ENCODE results near the gene SCMH1. TPM values are rescaled to one million over a fixed set of nuclear protein-coding genes. Genes with fewer than 3 reads are reported as not detected.
A peak's percentile ranks its signal among the peaks of the same experiment; 100 is the strongest.

The SCMH1 gene
- total RNA-seq, 1 experiment from 2014 or later, result 19.4 TPM

DNA sequence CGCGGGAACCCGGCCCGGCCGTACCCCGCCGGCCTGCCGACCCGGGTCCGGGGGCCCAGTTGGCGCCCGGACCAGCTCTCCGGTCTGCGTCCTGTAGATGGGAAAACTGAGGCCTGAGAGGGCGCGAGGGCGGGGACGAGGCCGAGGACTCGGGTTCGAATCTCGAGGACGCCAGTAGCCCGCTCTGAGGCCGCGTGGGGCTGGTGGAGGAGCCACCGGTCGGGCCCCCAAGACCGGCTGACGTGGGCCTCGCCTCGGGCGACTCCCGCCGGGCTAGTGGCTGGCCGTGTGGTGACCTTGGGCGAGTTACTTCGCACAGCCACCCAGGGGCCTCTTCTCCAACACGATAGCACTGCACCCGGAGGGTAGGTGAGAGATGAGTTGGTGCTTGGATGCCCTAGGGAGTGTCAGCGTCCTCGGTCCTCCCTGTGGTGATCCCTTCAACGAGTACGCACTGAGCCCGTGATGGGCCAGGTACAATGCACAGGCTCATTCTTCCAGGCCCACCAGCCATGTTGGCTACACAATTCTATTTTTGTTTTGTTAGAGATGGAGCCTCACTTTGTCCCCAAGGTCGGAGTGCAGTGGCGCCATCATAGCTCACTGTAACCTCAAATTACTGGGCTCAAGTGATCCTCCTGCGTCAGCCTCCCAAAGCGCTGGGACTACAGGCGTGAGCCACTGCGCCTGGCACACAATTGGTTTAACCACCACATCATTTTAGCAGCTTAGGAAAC lies 404 bp upstream of the SCMH1 start:
- peak overlapping the region; percentile 66 for H3K4me3 Mint-ChIP-seq
- H3K27me3 Mint-ChIP-seq (ENCODE audit: low read depth), result peaks cover 20% of the 10 kb centered on the region
- DNase-seq (ENCODE audit: low spot score), result peak; percentile 40
- peaks cover 21% of the 10 kb centered on the region for H3K4me1 Mint-ChIP-seq
- ChIA-PET CTCF (no interaction called here), POLR2A (no interaction called here)
- peak; percentile 81; the same call in 1 of the 2 replicates for TF ChIP-seq ZNF263 (CRISPR knock-in tag; IDR thresholded peaks at IDR 0.05; ENCODE audit: low read depth)
- TF ChIP-seq SP1 (CRISPR knock-in tag; conservative IDR thresholded peaks at IDR 0.05), result peak; percentile 61; the same call in 1 of the 2 replicates
- TF ChIP-seq, protein P1, sequence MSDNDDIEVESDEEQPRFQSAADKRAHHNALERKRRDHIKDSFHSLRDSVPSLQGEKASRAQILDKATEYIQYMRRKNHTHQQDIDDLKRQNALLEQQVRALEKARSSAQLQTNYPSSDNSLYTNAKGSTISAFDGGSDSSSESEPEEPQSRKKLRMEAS (CRISPR knock-in tag; IDR thresholded peaks at IDR 0.05), result peak; percentile 46; the same call in 1 of the 2 replicates
- TF ChIP-seq, protein P2, sequence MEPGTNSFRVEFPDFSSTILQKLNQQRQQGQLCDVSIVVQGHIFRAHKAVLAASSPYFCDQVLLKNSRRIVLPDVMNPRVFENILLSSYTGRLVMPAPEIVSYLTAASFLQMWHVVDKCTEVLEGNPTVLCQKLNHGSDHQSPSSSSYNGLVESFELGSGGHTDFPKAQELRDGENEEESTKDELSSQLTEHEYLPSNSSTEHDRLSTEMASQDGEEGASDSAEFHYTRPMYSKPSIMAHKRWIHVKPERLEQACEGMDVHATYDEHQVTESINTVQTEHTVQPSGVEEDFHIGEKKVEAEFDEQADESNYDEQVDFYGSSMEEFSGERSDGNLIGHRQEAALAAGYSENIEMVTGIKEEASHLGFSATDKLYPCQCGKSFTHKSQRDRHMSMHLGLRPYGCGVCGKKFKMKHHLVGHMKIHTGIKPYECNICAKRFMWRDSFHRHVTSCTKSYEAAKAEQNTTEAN (CRISPR knock-in tag; IDR thresholded peaks at IDR 0.05), result no peak
- TF ChIP-seq FOXP1 (CRISPR knock-in tag; IDR thresholded peaks at IDR 0.05; ENCODE audit: borderline replicate concordance), result no peak; the same call in 1 of the 2 replicates
- 0 out of 2 replicates have a peak, but pooled peaks have one; percentile 9 for TF ChIP-seq MYBL2 (CRISPR knock-in tag; IDR thresholded peaks at IDR 0.05)
- no peak for TF ChIP-seq ZNF416 (CRISPR knock-in tag; IDR thresholded peaks at IDR 0.05)
- TF ChIP-seq, protein P3, sequence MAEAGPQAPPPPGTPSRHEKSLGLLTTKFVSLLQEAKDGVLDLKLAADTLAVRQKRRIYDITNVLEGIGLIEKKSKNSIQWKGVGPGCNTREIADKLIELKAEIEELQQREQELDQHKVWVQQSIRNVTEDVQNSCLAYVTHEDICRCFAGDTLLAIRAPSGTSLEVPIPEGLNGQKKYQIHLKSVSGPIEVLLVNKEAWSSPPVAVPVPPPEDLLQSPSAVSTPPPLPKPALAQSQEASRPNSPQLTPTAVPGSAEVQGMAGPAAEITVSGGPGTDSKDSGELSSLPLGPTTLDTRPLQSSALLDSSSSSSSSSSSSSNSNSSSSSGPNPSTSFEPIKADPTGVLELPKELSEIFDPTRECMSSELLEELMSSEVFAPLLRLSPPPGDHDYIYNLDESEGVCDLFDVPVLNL (CRISPR knock-in tag; IDR thresholded peaks at IDR 0.05; ENCODE audit: borderline replicate concordance, low read depth), result 0 out of 2 replicates have a peak, but pooled peaks have one; percentile 13
- no peaks in the 10 kb centered on the region for H3K9me3 Mint-ChIP-seq
- no peak overlapping the region for H3K27ac Mint-ChIP-seq
- no peaks in the 10 kb centered on the region for H3K36me3 Mint-ChIP-seq
- ATAC-seq, result peak; percentile 12

DNA sequence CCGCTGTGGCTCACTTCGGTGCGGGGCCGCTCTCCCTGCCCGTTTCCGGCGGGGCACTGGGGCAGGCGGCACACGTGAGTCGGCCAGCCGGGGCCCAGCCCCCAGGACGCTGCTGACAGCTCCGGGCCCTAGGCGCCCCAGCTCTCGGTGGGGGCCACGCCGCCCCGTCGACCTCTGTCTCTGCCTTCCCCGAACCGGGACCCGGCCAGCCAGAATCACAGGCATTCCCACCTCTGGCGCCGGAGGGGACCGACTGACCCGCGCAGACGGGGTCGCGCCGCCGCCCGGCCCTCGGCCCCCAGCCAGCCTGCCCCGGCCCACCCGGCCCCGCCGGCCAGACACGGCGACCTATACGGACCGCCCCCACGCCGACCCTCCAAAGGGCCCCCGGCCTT lies 755 bp downstream of the SCMH1 start:
- ChIA-PET CTCF (interaction anchor here (1.1 kb wide), 1 partner anchor 41 kb away, joined by 3 read pairs; no protein-coding TSS in a partner anchor), POLR2A (interaction anchor here (0.6 kb wide), 1 partner anchor 876 kb away, joined by 3 read pairs; no protein-coding TSS in a partner anchor)
- Mint-ChIP-seq H3K36me3 (no peaks in the 10 kb centered on the region), H3K9me3 (no peaks in the 10 kb centered on the region), H3K27me3 (ENCODE audit: low read depth) (peaks cover 20% of the 10 kb centered on the region), H3K4me1 (peaks cover 22% of the 10 kb centered on the region), H3K4me3 (peak overlapping the region; percentile 81), H3K27ac (no peak overlapping the region)
- TF ChIP-seq, protein P1 (CRISPR knock-in tag; IDR thresholded peaks at IDR 0.05), result peak; percentile 91
- TF ChIP-seq MXD4 (CRISPR knock-in tag; IDR thresholded peaks at IDR 0.05; ENCODE audit: borderline replicate concordance), result no peak
- TF ChIP-seq, protein P4, sequence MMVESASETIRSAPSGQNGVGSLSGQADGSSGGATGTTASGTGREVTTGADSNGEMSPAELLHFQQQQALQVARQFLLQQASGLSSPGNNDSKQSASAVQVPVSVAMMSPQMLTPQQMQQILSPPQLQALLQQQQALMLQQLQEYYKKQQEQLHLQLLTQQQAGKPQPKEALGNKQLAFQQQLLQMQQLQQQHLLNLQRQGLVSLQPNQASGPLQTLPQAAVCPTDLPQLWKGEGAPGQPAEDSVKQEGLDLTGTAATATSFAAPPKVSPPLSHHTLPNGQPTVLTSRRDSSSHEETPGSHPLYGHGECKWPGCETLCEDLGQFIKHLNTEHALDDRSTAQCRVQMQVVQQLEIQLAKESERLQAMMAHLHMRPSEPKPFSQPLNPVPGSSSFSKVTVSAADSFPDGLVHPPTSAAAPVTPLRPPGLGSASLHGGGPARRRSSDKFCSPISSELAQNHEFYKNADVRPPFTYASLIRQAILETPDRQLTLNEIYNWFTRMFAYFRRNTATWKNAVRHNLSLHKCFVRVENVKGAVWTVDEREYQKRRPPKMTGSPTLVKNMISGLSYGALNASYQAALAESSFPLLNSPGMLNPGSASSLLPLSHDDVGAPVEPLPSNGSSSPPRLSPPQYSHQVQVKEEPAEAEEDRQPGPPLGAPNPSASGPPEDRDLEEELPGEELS (CRISPR knock-in tag; IDR thresholded peaks at IDR 0.05), result peak; percentile 65; the same call in 1 of the 2 replicates
- TF ChIP-seq JUN (CRISPR knock-in tag; IDR thresholded peaks at IDR 0.05), result 0 out of 2 replicates have a peak, but pooled peaks have one; percentile 33
- TF ChIP-seq FOXK1 (CRISPR knock-in tag; IDR thresholded peaks at IDR 0.05), result 0 out of 2 replicates have a peak, but pooled peaks have one; percentile 43
- TF ChIP-seq, protein P5, sequence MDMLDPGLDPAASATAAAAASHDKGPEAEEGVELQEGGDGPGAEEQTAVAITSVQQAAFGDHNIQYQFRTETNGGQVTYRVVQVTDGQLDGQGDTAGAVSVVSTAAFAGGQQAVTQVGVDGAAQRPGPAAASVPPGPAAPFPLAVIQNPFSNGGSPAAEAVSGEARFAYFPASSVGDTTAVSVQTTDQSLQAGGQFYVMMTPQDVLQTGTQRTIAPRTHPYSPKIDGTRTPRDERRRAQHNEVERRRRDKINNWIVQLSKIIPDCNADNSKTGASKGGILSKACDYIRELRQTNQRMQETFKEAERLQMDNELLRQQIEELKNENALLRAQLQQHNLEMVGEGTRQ (CRISPR knock-in tag; IDR thresholded peaks at IDR 0.05), result peak; percentile 77
- TF ChIP-seq FOXP1 (CRISPR knock-in tag; IDR thresholded peaks at IDR 0.05; ENCODE audit: borderline replicate concordance), result peak; percentile 26; the same call in 1 of the 2 replicates
- TF ChIP-seq, protein P6, sequence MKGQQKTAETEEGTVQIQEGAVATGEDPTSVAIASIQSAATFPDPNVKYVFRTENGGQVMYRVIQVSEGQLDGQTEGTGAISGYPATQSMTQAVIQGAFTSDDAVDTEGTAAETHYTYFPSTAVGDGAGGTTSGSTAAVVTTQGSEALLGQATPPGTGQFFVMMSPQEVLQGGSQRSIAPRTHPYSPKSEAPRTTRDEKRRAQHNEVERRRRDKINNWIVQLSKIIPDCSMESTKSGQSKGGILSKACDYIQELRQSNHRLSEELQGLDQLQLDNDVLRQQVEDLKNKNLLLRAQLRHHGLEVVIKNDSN (CRISPR knock-in tag; IDR thresholded peaks at IDR 0.05), result peak; percentile 76
- TF ChIP-seq IRF2 (CRISPR knock-in tag; IDR thresholded peaks at IDR 0.05; ENCODE audit: borderline replicate concordance, low read depth), result no peak
- TF ChIP-seq ETV6 (CRISPR knock-in tag; IDR thresholded peaks at IDR 0.05), result peak; percentile 37; the same call in 1 of the 2 replicates
- TF ChIP-seq, protein P7, sequence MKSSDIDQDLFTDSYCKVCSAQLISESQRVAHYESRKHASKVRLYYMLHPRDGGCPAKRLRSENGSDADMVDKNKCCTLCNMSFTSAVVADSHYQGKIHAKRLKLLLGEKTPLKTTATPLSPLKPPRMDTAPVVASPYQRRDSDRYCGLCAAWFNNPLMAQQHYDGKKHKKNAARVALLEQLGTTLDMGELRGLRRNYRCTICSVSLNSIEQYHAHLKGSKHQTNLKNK (CRISPR knock-in tag; IDR thresholded peaks at IDR 0.05), result no peak
- TF ChIP-seq MYBL2 (CRISPR knock-in tag; IDR thresholded peaks at IDR 0.05), result peak; percentile 48; the same call in 1 of the 2 replicates
- TF ChIP-seq, protein P8, sequence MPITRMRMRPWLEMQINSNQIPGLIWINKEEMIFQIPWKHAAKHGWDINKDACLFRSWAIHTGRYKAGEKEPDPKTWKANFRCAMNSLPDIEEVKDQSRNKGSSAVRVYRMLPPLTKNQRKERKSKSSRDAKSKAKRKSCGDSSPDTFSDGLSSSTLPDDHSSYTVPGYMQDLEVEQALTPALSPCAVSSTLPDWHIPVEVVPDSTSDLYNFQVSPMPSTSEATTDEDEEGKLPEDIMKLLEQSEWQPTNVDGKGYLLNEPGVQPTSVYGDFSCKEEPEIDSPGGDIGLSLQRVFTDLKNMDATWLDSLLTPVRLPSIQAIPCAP (CRISPR knock-in tag; IDR thresholded peaks at IDR 0.05), result 0 out of 2 replicates have a peak, but pooled peaks have one; percentile 30
- TF ChIP-seq, protein P9, sequence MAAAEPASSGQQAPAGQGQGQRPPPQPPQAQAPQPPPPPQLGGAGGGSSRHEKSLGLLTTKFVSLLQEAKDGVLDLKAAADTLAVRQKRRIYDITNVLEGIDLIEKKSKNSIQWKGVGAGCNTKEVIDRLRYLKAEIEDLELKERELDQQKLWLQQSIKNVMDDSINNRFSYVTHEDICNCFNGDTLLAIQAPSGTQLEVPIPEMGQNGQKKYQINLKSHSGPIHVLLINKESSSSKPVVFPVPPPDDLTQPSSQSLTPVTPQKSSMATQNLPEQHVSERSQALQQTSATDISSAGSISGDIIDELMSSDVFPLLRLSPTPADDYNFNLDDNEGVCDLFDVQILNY (CRISPR knock-in tag; IDR thresholded peaks at IDR 0.05), result peak; percentile 64
- peak; percentile 71; the same call in 1 of the 2 replicates for TF ChIP-seq NFE2L1 (CRISPR knock-in tag; IDR thresholded peaks at IDR 0.05)
- peak; percentile 50 for DNase-seq (ENCODE audit: low spot score)
- peak; percentile 60 for ATAC-seq
